Ovary (tissue), 3 donors: ENCODE data around the gene DLAT.
"Not testable (repeated sequence)": the region's sequence is repeated elsewhere in the genome, so short reads cannot be mapped to it uniquely, and the experiment has no call there.

Experiments
- EP300 ChIP-seq: sonication (generic); formaldehyde crosslinking; IDR thresholded peaks from one replicate; pipeline ENCODE4 v1.6.1; 2017; ENCODE audit warnings: antibody characterized with exemption
- POLR2A ChIP-seq: fragments of 450-650 bp; IDR thresholded peaks from one replicate; pipeline ENCODE4 v1.6.1; 2017; ENCODE audit warnings: antibody characterized with exemption, mild to moderate bottlenecking, moderate library complexity
- TF ChIP-seq, protein P1 (sequence below), 3 donors: fragments of 450-650 bp in 2 of 3; fragments of 200-600 bp in 1 of 3; IDR thresholded peaks; one replicate each; pipeline versions ENCODE4 v1.5.1 to v1.8.0; 2016 to 2022; ENCODE audit warnings: antibody characterized with exemption in 3 of 3, mild to moderate bottlenecking in 1 of 3
- donor health status: DM: no; HTN: no; CAD: no.

- TF ChIP-seq, protein P1, sequence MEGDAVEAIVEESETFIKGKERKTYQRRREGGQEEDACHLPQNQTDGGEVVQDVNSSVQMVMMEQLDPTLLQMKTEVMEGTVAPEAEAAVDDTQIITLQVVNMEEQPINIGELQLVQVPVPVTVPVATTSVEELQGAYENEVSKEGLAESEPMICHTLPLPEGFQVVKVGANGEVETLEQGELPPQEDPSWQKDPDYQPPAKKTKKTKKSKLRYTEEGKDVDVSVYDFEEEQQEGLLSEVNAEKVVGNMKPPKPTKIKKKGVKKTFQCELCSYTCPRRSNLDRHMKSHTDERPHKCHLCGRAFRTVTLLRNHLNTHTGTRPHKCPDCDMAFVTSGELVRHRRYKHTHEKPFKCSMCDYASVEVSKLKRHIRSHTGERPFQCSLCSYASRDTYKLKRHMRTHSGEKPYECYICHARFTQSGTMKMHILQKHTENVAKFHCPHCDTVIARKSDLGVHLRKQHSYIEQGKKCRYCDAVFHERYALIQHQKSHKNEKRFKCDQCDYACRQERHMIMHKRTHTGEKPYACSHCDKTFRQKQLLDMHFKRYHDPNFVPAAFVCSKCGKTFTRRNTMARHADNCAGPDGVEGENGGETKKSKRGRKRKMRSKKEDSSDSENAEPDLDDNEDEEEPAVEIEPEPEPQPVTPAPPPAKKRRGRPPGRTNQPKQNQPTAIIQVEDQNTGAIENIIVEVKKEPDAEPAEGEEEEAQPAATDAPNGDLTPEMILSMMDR (IDR thresholded peaks at IDR 0.05): not testable (repeated sequence)
- not testable (repeated sequence) for TF ChIP-seq POLR2A, EP300
Measured at GRCh38 chr11:112095302-112095701, 70.1 kb downstream of the DLAT start.
